NCI-H2227 (cell line): ENCODE results near the gene AIFM1.
A peak's percentile ranks its signal among the peaks of the same experiment; 100 is the strongest.

Source experiments
- DNase-seq: peaks from one replicate; lab custom pipeline; 2025; ENCODE audit not compliant: unreplicated experiment; lab: John Stamatoyannopoulos, UW

AIFM1 gene

GRCh38 chrX:130165703-130166502 is at the start of gene AIFM1:
Gene AIFM1 (minus strand): TSS chrX:130165841. CDS start chrX:130165656, 185 bp downstream.
- DNase-seq = peak; percentile 98

GRCh38 chrX:130213376-130213775 is 47.7 kb upstream of the AIFM1 start:
- no peak for DNase-seq

- no peak for DNase-seq
Measured at GRCh38 chrX:130212371-130212770, 46.7 kb upstream of the AIFM1 start.

- no peak for DNase-seq
Measured at GRCh38 chrX:130211415-130212186, 46.0 kb upstream of the AIFM1 start.

DNA sequence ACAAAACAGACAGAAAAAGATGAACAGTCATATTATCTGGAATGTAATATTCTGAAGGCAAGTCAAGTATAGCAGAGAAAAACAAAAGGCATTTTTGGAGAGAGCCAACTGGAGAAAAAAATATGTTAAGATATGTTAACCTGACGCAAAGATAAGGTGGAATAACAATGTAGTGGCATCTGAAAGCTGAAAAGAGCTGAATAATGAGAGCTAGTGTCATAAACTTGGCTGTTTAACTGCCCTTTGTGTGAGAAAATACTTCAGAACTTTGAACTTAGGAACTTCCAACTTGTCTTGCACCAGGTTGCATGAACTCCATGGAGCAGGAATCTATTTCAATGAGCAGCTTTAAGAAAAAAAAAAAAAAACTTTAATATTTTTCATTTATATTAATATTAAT is 39.0 kb upstream of the AIFM1 start:
- DNase-seq = no peak

DNA sequence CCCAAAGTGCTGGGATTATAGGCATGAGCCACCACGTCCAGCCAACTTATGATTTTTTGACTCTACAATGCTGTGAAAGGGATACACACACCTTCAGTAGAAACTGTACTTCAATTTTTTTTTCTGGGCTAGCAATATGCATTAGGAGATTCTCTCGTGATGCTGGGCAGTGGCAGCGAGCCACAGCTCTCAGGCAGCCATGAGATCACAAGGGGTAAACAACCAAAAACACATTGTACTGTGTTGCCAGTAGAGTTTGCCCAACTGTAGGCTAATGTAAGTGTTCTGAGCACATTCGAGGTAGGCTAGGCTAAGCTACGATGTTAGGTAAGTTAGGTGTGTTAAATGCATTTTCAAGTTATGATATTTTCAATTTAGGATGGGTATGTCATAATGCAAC is 31.8 kb upstream of the AIFM1 start:
- no peak for DNase-seq

DNA sequence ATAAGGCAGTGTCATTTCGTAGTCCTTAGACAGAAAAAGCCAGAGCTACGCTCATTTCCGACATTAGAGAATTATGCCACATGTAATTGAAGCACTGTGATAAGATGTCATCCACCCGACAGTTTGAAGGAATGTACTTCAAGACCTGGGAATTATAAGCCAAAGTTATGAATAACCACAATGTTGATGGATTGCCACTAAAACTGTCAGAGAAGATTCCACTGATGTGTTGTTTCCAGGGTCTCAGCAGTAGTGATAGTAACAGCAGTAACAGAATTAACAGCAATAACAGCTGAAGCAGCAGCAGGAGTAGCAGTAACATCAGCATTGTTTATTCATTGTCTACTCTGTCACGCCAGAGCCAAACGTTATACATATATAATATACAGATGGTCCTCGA is 30.8 kb upstream of the AIFM1 start:
- no peak for DNase-seq

DNA sequence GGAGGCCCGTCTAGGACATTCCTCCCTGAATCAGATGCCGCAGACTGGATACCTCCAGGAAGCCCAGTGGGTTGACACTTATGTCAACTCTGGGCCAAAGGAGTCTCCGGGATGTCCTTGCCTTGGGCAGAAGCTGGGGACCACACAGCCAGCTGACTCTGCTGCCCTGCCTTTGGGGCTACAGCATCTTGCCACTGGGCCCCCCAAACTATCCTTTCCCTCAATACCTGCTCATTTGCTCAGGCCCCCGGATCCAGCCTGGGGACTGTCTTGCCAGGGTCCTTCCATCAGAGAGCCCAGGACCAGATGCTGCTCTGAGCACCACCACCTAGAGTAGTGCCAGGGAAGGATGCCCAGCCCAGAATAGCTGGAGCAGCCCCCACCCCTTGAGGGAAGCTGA is 25.2 kb upstream of the AIFM1 start:
- no peak for DNase-seq

GRCh38 chrX:130186651-130187050 is 21.0 kb upstream of the AIFM1 start:
- DNase-seq = no peak

DNA sequence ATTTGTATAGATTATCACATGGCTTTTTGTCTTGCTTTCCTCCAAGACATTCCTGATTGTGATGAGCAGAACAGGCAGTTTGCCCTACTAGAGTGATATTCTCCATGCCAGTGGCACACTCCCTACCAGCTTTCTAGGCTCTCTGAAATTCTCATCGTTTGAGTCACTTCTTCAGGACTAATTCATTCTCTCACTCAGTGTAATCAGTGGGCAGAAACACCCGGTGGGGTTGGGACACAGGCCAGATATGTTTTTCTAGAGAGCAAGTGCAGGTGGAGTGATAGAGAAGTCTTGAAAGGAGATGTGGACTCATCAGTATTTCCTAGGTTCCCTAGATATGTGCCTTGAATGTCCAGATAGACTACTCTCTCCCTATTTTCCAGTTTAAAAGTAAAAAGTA is 19.2 kb upstream of the AIFM1 start:
- DNase-seq = no peak

DNA sequence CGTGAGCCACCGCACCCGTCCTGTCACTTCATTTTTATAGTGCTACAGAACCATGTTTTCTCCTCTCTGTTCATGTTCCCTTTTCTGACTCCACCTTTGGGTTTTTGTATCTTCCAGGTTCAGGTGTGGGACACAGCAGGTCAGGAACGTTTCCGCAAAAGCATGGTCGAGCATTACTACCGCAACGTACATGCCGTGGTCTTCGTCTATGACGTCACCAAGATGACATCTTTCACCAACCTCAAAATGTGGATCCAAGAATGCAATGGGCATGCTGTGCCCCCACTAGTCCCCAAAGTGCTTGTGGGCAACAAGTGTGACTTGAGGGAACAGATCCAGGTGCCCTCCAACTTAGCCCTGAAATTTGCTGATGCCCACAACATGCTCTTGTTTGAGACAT is 18.5 kb upstream of the AIFM1 start:
- no peak for DNase-seq

GRCh38 chrX:130179579-130180215 is 14.1 kb upstream of the AIFM1 start:
- DNase-seq = peak; percentile 74

DNA sequence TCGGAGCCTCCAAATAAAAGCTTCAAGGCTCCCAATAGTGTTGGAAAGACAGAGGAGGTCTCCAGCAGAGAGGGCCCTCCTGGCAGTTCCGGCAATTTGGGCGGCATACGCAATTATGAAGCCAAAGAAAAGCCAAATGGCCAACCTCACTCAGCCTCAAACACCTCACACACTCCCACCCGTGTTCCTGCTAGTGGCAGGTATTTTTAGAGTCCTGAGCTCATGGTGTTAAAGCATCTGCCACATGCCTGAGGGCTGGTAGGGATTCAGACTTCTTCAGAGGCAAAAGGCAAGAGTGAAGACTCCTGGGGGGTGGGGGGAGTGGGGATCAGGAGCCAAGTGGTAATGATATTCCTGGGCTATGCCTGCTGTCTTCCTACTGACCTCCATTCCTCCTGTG is 13.5 kb upstream of the AIFM1 start:
- no peak for DNase-seq

DNA sequence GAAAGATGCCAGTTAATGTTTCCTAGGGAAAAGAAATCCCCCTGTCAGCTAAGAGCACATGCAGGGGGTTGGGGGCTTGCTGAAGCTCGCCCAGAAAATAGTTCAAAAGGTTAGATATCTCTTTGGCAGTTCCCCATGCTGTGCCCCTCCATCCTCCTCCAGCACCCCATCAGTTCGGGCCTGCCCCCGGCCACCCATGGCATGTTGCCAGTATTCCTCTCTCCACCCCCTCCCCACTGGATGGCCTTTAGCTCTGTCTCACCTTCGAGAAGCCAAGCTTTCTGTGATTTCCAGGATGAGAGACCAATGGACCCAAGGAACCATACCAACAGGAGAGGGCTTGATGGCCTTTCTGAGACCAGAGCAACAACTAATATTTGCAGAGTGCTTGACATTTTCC is 11.3 kb upstream of the AIFM1 start:
- no peak for DNase-seq

GRCh38 chrX:130176354-130176776 is 10.7 kb upstream of the AIFM1 start:
- DNase-seq = no peak

- DNase-seq = no peak
Measured at GRCh38 chrX:130174937-130175336, 9.3 kb upstream of the AIFM1 start.

DNA sequence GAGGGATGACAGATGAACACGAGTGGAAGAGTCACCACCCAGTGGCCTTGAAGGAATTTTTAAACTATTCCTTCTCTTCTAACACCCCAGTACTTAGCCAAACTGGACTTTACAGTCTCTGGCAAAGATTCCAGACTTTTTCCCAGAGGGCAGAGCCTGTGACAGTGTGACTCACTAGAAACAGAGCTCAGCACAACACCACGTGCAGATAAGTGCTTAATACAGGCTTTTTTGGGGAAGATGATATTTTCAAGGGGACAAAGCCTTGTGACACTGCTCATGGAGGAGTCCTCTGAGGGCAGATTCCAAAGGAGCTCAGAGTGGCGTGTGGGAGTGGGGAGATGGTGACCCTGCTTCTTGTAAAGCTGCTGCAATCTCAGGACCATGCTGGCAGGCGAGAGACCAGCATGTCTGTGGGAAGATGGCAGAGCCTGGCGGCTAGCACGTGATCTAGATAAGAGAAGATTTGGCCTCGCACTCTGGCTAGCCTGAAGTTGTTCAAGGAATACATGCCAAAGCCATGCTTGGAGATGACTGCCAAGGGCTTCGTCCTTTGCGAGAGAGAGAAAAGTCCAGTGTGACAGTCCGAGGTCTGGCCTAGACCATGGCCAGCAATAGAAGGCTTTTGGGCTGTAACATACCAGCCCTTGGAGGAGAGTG is 8.5 kb upstream of the AIFM1 start:
- no peak for DNase-seq

GRCh38 chrX:130173190-130173895 is 7.7 kb upstream of the AIFM1 start:
- DNase-seq = no peak

GRCh38 chrX:130172127-130172845 is 6.6 kb upstream of the AIFM1 start:
- peak; percentile 48 for DNase-seq
